Osteoblast (primary cell): ENCODE data around the gene SPDYC. TPM values are rescaled to one million over a fixed set of nuclear protein-coding genes. Genes with fewer than 3 reads are reported as not detected.

Experiments used
- DNase-seq: peaks from one replicate; pipeline ENCODE4 v3.0.0; 2011; ENCODE audit warnings: low spot score, mixed read lengths; ENCODE audit not compliant: insufficient read length; ENCODE audit errors: missing footprints
- H2AFZ ChIP-seq: 2 replicates; pipeline ENCODE4 v1.6.0; 2011; ENCODE audit warnings: mild to moderate bottlenecking, low read length
- H3K27ac ChIP-seq: 2 replicates; pipeline ENCODE4 v1.5.1; 2011; ENCODE audit warnings: mild to moderate bottlenecking, low read depth, low read length, moderate library complexity
- H3K27me3 ChIP-seq: 2 replicates; pipeline ENCODE4 v1.6.0; 2012; ENCODE audit warnings: mild to moderate bottlenecking, control low read depth, inconsistent platforms, low read length, moderate library complexity; ENCODE audit not compliant: insufficient read depth
- H3K36me3 ChIP-seq: 2 replicates; pipeline ENCODE4 v1.5.1; 2011; ENCODE audit warnings: mild to moderate bottlenecking, low read length, control low read depth, moderate library complexity; ENCODE audit not compliant: insufficient read depth
- H3K4me1 ChIP-seq: 2 replicates; pipeline ENCODE4 v1.5.1; 2011; ENCODE audit warnings: mild to moderate bottlenecking, low read length, control low read depth, moderate library complexity; ENCODE audit not compliant: insufficient read depth
- H3K4me2 ChIP-seq: 2 replicates; pipeline ENCODE4 v1.6.0; 2011; ENCODE audit warnings: mild to moderate bottlenecking, low read length; ENCODE audit not compliant: insufficient read depth
- H3K4me3 ChIP-seq: fragments of 200-600 bp; sonication (generic); 3 replicates; pipeline ENCODE4 v1.5.1; 2012; ENCODE audit warnings: mild to moderate bottlenecking, low read length, inconsistent platforms; ENCODE audit not compliant: insufficient read depth
- H3K79me2 ChIP-seq: 2 replicates; pipeline ENCODE4 v1.6.0; 2012; ENCODE audit warnings: mild to moderate bottlenecking, low read length, control low read depth, inconsistent platforms; ENCODE audit not compliant: insufficient read depth
- H3K9me3 ChIP-seq: 2 replicates; pipeline ENCODE4 v1.5.1; 2011; ENCODE audit warnings: low read depth, low read length, control low read depth
- H4K20me1 ChIP-seq: 2 replicates; pipeline ENCODE4 v1.6.0; 2012; ENCODE audit warnings: mild to moderate bottlenecking, low read length, control low read depth; ENCODE audit not compliant: insufficient read depth
- CTCF ChIP-seq: IDR thresholded peaks from 2 replicates; pipeline ENCODE4 v1.5.1; 2011; ENCODE audit warnings: mild to moderate bottlenecking, low read depth, low read length, moderate library complexity; ENCODE audit errors: extremely low read depth
- total RNA-seq: library from RNA; depleted of rRNA; stranded (reverse); fragments of >200 nt; gene quantifications from 2 replicates; pipeline ENCODE4 v1.2.3, GENCODE V29; 2012

Gene SPDYC
- total RNA-seq, 1 donor, result not detected

GRCh38 chr11:65187146-65187675 is 17.2 kb downstream of the SPDYC start:
- no peak for TF ChIP-seq CTCF
- Histone ChIP-seq H4K20me1 (peaks cover 7% of the 10 kb centered on the region), H3K79me2 (peaks cover 35% of the 10 kb centered on the region), H3K4me1 (peaks cover 7% of the 10 kb centered on the region), H3K4me3 (no peak overlapping the region), H3K4me2 (no peak overlapping the region), H2AFZ (no peak overlapping the region), H3K9me3 (no peaks in the 10 kb centered on the region), H3K27ac (no peak overlapping the region), H3K36me3 (peaks cover 58% of the 10 kb centered on the region), H3K27me3 (no peaks in the 10 kb centered on the region)
- DNase-seq, result no peak

GRCh38 chr11:65187971-65188461 is 18.0 kb downstream of the SPDYC start:
- Histone ChIP-seq H3K4me3 (no peak overlapping the region), H3K27ac (no peak overlapping the region), H3K79me2 (peaks cover 27% of the 10 kb centered on the region), H3K36me3 (peaks cover 60% of the 10 kb centered on the region), H4K20me1 (peaks cover 5% of the 10 kb centered on the region), H3K4me2 (no peak overlapping the region), H2AFZ (no peak overlapping the region), H3K4me1 (no peaks in the 10 kb centered on the region), H3K27me3 (no peaks in the 10 kb centered on the region), H3K9me3 (no peaks in the 10 kb centered on the region)
- no peak for TF ChIP-seq CTCF
- no peak for DNase-seq

- no peak overlapping the region for H2AFZ ChIP-seq
- no peaks in the 10 kb centered on the region for H3K27me3 ChIP-seq
- no peaks in the 10 kb centered on the region for H3K4me1 ChIP-seq
- H3K4me2 ChIP-seq, result no peak overlapping the region
- no peak for DNase-seq
- no peaks in the 10 kb centered on the region for H3K9me3 ChIP-seq
- no peak overlapping the region for H3K4me3 ChIP-seq
- H3K79me2 ChIP-seq, result peaks cover 22% of the 10 kb centered on the region
- H3K36me3 ChIP-seq, result peaks cover 60% of the 10 kb centered on the region
- peaks cover under 1% of the 10 kb centered on the region for H4K20me1 ChIP-seq
- no peak overlapping the region for H3K27ac ChIP-seq
- TF ChIP-seq CTCF, result no peak
Measured at GRCh38 chr11:65188486-65188885, 18.5 kb downstream of the SPDYC start.

GRCh38 chr11:65189191-65189590 is 19.2 kb downstream of the SPDYC start:
- no peak for TF ChIP-seq CTCF
- DNase-seq, result no peak
- no peak overlapping the region for H3K27ac ChIP-seq
- H3K4me2 ChIP-seq, result no peak overlapping the region
- no peaks in the 10 kb centered on the region for H3K9me3 ChIP-seq
- no peaks in the 10 kb centered on the region for H3K4me1 ChIP-seq
- peaks cover 15% of the 10 kb centered on the region for H3K79me2 ChIP-seq
- H3K27me3 ChIP-seq, result no peaks in the 10 kb centered on the region
- no peaks in the 10 kb centered on the region for H4K20me1 ChIP-seq
- H3K4me3 ChIP-seq, result no peak overlapping the region
- H3K36me3 ChIP-seq, result peaks cover 57% of the 10 kb centered on the region
- no peak overlapping the region for H2AFZ ChIP-seq
